Measurements from ENCODE around the gene SLC38A9.

Gene SLC38A9

DNA sequence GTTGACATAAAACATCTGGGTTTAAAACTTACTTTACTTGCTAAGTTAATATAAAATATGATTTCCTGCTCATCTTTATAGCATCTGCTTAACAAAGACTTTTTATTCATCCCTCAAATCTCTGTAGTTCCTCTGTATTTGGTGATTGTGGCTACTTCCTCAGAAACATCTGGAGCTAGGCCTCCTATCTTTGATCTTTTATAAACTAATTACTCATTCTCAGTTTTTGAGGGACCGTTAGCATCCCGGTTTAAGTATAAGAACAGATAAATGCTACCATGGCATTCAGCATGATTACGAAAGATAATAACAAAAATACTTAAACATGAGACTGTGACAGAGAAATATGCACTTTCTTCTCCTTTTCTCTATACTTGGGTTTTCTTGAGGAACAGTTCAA, 85.3 kb downstream of the SLC38A9 start:
- H3K4me3 ChIP-seq (ENCODE audit: low read depth, low read length): no peak overlapping the region
- TF ChIP-seq, protein P1, sequence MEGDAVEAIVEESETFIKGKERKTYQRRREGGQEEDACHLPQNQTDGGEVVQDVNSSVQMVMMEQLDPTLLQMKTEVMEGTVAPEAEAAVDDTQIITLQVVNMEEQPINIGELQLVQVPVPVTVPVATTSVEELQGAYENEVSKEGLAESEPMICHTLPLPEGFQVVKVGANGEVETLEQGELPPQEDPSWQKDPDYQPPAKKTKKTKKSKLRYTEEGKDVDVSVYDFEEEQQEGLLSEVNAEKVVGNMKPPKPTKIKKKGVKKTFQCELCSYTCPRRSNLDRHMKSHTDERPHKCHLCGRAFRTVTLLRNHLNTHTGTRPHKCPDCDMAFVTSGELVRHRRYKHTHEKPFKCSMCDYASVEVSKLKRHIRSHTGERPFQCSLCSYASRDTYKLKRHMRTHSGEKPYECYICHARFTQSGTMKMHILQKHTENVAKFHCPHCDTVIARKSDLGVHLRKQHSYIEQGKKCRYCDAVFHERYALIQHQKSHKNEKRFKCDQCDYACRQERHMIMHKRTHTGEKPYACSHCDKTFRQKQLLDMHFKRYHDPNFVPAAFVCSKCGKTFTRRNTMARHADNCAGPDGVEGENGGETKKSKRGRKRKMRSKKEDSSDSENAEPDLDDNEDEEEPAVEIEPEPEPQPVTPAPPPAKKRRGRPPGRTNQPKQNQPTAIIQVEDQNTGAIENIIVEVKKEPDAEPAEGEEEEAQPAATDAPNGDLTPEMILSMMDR (IDR thresholded peaks at IDR 0.05; ENCODE audit: low read depth, low read length, missing control alignments): no peak
- no peak for DNase-seq (ENCODE audit: low read depth)

DNA sequence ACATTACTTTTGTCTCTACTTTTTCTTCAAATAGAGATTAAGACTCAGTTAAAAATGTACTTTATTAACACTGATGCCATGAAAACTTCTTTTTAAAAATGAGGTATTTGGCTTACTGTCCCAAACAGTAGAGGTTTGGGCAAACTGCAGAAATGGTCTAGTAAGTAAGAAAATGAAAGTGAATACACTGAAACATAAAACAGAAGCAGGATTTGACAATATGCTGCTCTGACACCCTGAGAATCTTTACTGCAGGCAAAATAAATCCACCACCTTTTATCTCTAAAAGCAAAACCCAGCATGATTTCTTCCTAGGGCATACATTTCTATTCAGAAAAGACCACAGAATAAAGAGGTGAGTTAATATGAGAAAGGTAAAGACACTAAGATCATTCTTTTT, 86.2 kb downstream of the SLC38A9 start:
- no peak overlapping the region for H3K4me3 ChIP-seq (ENCODE audit: low read depth, low read length)
- DNase-seq (ENCODE audit: low read depth): no peak
- TF ChIP-seq, protein P1 (IDR thresholded peaks at IDR 0.05; ENCODE audit: low read depth, low read length, missing control alignments): no peak

DNA sequence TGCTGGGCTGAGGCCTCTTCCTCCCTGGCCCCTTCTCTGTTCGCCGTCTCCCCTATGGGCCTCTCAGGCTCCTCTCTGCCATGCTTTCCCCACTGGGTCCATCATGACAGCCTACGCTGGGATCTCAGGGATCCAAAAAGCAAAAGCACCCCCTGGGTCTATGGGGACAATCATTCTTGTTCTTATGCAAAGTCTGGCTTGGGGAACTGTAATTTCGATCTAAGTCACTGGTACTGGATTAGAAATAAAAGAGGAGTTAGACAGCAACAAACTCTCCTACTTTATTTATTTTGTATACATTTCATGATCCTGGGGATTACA, 86.6 kb downstream of the SLC38A9 start:
- no peak overlapping the region for H3K4me3 ChIP-seq (ENCODE audit: low read depth, low read length)
- DNase-seq (ENCODE audit: low read depth): no peak
- TF ChIP-seq, protein P1 (IDR thresholded peaks at IDR 0.05; ENCODE audit: low read depth, low read length, missing control alignments): no peak

DNA sequence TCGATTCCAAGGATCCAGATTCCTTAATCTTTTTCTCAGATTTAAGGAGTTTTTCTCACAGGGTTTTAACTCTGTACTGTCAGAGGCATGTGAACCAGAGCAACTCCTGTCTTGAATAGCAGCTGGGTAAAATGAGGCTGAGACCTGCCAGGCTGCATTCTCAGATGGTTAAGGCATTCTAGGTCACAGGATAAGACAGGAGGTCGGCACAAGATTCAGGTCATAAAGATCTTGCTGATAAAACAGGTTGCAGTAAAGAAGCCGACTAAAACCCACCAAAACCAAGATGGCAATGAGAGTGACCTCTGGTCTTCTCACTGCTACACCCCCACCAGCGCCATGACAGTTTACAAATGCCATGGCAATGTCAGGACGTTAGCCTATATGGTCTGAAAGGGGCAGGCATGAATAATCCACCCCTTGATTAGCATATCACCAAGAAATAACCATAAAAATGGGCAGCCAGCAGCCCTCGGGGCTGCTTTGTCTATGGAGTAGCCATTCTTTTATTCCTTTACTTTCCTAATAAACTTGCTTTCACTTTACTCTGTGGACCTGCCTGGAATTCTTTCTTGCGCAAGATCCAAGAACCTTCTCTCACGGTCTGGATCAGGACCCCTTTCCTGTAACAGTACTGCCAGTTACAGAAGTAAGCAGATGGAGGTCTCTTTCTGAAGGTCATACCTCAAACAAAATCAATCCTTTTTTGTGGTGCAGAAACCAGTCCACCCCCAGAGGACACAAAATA, 87.1 kb downstream of the SLC38A9 start:
- TF ChIP-seq, protein P1 (IDR thresholded peaks at IDR 0.05; ENCODE audit: low read depth, low read length, missing control alignments): no peak
- no peak for DNase-seq (ENCODE audit: low read depth)
- no peak overlapping the region for H3K4me3 ChIP-seq (ENCODE audit: low read depth, low read length)

DNA sequence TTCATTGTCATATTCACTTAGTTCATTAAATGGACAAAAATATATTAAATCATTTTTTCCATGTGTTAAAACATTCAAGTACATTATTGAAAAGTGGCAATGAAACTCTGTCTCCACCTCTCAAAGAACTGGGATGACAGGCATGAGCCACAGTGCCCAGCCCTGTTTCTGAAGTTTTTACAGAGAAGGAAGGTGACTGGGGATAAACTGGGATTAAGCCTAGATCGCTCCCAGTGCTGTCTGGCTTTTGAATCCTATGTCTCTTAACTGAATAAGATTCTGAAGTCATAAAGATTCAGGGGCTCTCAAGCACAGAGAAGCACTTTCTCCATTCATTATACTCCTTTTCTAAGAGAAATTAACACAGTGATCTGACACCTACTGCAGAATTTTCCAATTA, 88.3 kb downstream of the SLC38A9 start:
- no peak for DNase-seq (ENCODE audit: low read depth)
- TF ChIP-seq, protein P1 (IDR thresholded peaks at IDR 0.05; ENCODE audit: low read depth, low read length, missing control alignments): no peak

DNA sequence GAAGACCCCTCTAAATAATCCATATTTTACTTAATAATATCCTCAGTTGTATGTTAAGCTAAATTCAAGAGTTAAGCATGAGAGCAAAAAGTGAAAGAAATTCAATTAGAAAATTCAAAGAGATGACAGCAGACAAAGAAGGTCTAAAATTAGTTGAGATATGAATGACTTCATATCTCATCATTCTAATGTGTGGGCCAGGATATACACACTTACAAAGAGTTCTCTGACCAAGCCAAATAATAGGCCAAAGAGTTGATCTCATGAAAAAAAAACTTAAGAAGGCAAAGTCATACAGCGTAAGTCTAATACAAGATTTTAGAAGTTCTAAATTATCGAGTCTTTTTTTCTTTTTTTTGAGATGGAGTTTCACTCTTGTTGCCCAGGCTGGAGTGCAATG, 89.7 kb downstream of the SLC38A9 start:
- TF ChIP-seq, protein P1 (IDR thresholded peaks at IDR 0.05; ENCODE audit: low read depth, low read length, missing control alignments): no peak
- no peak overlapping the region for H3K4me3 ChIP-seq (ENCODE audit: low read depth, low read length)
- DNase-seq (ENCODE audit: low read depth): no peak

More for the DNA sequence above, 88.3 kb downstream of the SLC38A9 start:
- no peak overlapping the region for H3K4me3 ChIP-seq (ENCODE audit: low read depth, low read length)

DNA sequence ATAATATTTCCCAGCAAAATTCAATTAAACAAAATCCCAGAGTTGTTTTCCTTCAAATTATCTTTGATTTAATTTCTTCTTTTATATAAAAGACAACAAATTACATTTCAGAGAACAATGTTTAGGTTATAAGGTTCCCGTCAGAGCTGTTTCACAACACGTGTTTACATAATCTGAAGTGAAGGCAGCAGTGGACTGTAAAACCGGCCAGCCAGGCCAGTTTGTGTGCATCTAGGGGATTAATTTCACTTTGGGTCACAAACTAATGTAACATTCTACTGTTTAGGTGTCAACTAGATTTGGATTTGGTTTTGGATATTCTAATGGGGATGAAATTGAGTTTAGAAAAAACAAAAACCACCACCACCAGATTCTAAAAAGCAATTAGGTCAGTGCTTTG, 90.9 kb downstream of the SLC38A9 start:
- TF ChIP-seq, protein P1 (IDR thresholded peaks at IDR 0.05; ENCODE audit: low read depth, low read length, missing control alignments): no peak
- DNase-seq (ENCODE audit: low read depth): no peak
- H3K4me3 ChIP-seq (ENCODE audit: low read depth, low read length): no peak overlapping the region
